ENCODE results near the gene KIN. TPM values are rescaled to one million over a fixed set of nuclear protein-coding genes. Genes with fewer than 3 reads are reported as not detected.

Gene KIN
- total RNA-seq, 4 donors from 2014 or later, result 7.1 to 12.8 (median 10.4) TPM

- H3K27me3 ChIP-seq, result no peaks in the 10 kb centered on the region
- H3K9me3 ChIP-seq, result no peaks in the 10 kb centered on the region
- ATAC-seq, result no peak
- no peak overlapping the region for H3K27ac ChIP-seq
- H3K4me1 ChIP-seq, result no peaks in the 10 kb centered on the region
- H3K36me3 ChIP-seq, result peaks cover 0 to 33% of the 10 kb centered on the region in 2 donors
- no peak overlapping the region for H3K4me3 ChIP-seq
- TF ChIP-seq CTCF (IDR thresholded peaks at IDR 0.05), result no peak
- no peak for TF ChIP-seq EP300 (IDR thresholded peaks at IDR 0.05)
- no peak for TF ChIP-seq POLR2A (IDR thresholded peaks at IDR 0.05)
- TF ChIP-seq POLR2AphosphoS5 (IDR thresholded peaks at IDR 0.05), result no peak
- 61 to 74% methylated on average over 6 to 7 of the region's 7 CpGs for WGBS, 2 donors (ENCODE audit: low coverage in 1 of 2)
Observed at GRCh38 chr10:7810443-7810842, 22.6 kb upstream of the KIN start.

- no peak for TF ChIP-seq POLR2A (IDR thresholded peaks at IDR 0.05)
- no peak for TF ChIP-seq EP300 (IDR thresholded peaks at IDR 0.05)
- no peak for TF ChIP-seq POLR2AphosphoS5 (IDR thresholded peaks at IDR 0.05)
- no peak for TF ChIP-seq CTCF (IDR thresholded peaks at IDR 0.05)
- Histone ChIP-seq H3K4me3 (no peak overlapping the region), H3K27ac (no peak overlapping the region), H3K36me3 (peaks cover 10 to 50% of the 10 kb centered on the region in 2 donors), H3K27me3 (no peaks in the 10 kb centered on the region), H3K9me3 (no peaks in the 10 kb centered on the region), H3K4me1 (peaks cover 0 to 12% (median 0%) of the 10 kb centered on the region in 3 donors)
- ATAC-seq, result no peak
- WGBS, 2 donors (ENCODE audit: low coverage in 1 of 2), result 63 to 71% methylated on average over 4 of the region's 4 CpGs
Observed at GRCh38 chr10:7808686-7809267, 21.0 kb upstream of the KIN start.

- ATAC-seq, result no peak
- 53 to 65% methylated on average over 2 of the region's 2 CpGs for WGBS, 2 donors (ENCODE audit: low coverage in 1 of 2)
- H3K9me3 ChIP-seq, result no peaks in the 10 kb centered on the region
- peaks cover 0 to 12% (median 0%) of the 10 kb centered on the region in 3 donors for H3K4me1 ChIP-seq
- H3K27ac ChIP-seq, result no peak overlapping the region
- TF ChIP-seq POLR2AphosphoS5 (IDR thresholded peaks at IDR 0.05), result no peak
- no peak overlapping the region for H3K4me3 ChIP-seq
- no peaks in the 10 kb centered on the region for H3K27me3 ChIP-seq
- peaks cover 16 to 90% of the 10 kb centered on the region in 2 donors for H3K36me3 ChIP-seq
Observed at GRCh38 chr10:7804741-7805140, 16.9 kb upstream of the KIN start.

GRCh38 chr10:7804216-7804615 lies 16.4 kb upstream of the KIN start:
- Histone ChIP-seq H3K36me3 (peaks cover 19 to 95% of the 10 kb centered on the region in 2 donors), H3K27me3 (no peaks in the 10 kb centered on the region), H3K4me3 (no peak overlapping the region), H3K9me3 (no peaks in the 10 kb centered on the region), H3K27ac (no peak overlapping the region), H3K4me1 (peaks cover 0 to 12% (median 0%) of the 10 kb centered on the region in 3 donors)
- no peak for ATAC-seq
- TF ChIP-seq POLR2AphosphoS5 (IDR thresholded peaks at IDR 0.05) (no peak), POLR2A (IDR thresholded peaks at IDR 0.05) (no peak), EP300 (IDR thresholded peaks at IDR 0.05) (no peak), CTCF (IDR thresholded peaks at IDR 0.05) (no peak)
- WGBS, 2 donors (ENCODE audit: low coverage in 1 of 2), result 88 to 90% methylated on average over 6 of the region's 6 CpGs

GRCh38 chr10:7802606-7803005 lies 14.8 kb upstream of the KIN start:
- H3K9me3 ChIP-seq, result no peaks in the 10 kb centered on the region
- ATAC-seq, result no peak
- no peak overlapping the region for H3K27ac ChIP-seq
- 87 to 93% methylated on average over 4 of the region's 4 CpGs for WGBS, 2 donors (ENCODE audit: low coverage in 1 of 2)
- H3K4me1 ChIP-seq, result peaks cover 0 to 12% (median 0%) of the 10 kb centered on the region in 3 donors
- H3K4me3 ChIP-seq, result no peak overlapping the region
- TF ChIP-seq EP300 (IDR thresholded peaks at IDR 0.05) (no peak), POLR2A (IDR thresholded peaks at IDR 0.05) (no peak), CTCF (IDR thresholded peaks at IDR 0.05) (no peak), POLR2AphosphoS5 (IDR thresholded peaks at IDR 0.05) (no peak)
- H3K27me3 ChIP-seq, result no peaks in the 10 kb centered on the region
- peaks cover 19 to 97% of the 10 kb centered on the region in 2 donors for H3K36me3 ChIP-seq

Measured in gastroesophageal sphincter (tissue), 4 donors.